Activated naive CD4-positive, alpha-beta T cell treated with anti-CD3 and anti-CD28 coated beads, Interleukin-2, amount 50 U/mL, for 72 hours (primary cell): ENCODE measurements around the gene DPEP2. TPM values are rescaled to one million over a fixed set of nuclear protein-coding genes. Genes with fewer than 3 reads are reported as not detected.
A peak's percentile ranks its signal among the peaks of the same experiment; 100 is the strongest.
"Not testable (repeated sequence)": the region's sequence is repeated elsewhere in the genome, so short reads cannot be mapped to it uniquely, and the experiment has no call there.

Source experiments
- ATAC-seq, 2 donors: fragments of 150-1000 bp; cut with Tn5 transposase; 2 replicates each; pipeline ENCODE4 v1.10.0; 2021; ENCODE audit warnings: mild to moderate bottlenecking in 2 of 2, moderate library complexity in 2 of 2
- DNase-seq, 2 donors: peaks; one replicate each; pipeline ENCODE4 v3.0.0; 2021 to 2022; ENCODE audit warnings: low spot score in 2 of 2
- H3K27ac Mint-ChIP-seq, 2 donors: one replicate each; pipeline ENCODE4 v1.8.0; 2022; ENCODE audit warnings: mild to moderate bottlenecking in 2 of 2, mixed read lengths in 2 of 2
- H3K36me3 Mint-ChIP-seq, 2 donors: one replicate each; pipeline ENCODE4 v1.8.0; 2022; ENCODE audit warnings: mixed read lengths in 2 of 2
- H3K9me3 Mint-ChIP-seq, 2 donors: one replicate each; pipeline ENCODE4 v1.8.0; 2022; ENCODE audit warnings: mixed read lengths in 2 of 2
- total RNA-seq, 2 donors: library from RNA; stranded (reverse); gene quantifications; one replicate each; pipeline ENCODE4 v1.2.3, GENCODE V29; 2022

DPEP2 gene, protein sequence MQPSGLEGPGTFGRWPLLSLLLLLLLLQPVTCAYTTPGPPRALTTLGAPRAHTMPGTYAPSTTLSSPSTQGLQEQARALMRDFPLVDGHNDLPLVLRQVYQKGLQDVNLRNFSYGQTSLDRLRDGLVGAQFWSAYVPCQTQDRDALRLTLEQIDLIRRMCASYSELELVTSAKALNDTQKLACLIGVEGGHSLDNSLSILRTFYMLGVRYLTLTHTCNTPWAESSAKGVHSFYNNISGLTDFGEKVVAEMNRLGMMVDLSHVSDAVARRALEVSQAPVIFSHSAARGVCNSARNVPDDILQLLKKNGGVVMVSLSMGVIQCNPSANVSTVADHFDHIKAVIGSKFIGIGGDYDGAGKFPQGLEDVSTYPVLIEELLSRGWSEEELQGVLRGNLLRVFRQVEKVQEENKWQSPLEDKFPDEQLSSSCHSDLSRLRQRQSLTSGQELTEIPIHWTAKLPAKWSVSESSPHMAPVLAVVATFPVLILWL
- total RNA-seq, result 1 to 10 TPM; 2.5 to 6.3 TPM

DNA sequence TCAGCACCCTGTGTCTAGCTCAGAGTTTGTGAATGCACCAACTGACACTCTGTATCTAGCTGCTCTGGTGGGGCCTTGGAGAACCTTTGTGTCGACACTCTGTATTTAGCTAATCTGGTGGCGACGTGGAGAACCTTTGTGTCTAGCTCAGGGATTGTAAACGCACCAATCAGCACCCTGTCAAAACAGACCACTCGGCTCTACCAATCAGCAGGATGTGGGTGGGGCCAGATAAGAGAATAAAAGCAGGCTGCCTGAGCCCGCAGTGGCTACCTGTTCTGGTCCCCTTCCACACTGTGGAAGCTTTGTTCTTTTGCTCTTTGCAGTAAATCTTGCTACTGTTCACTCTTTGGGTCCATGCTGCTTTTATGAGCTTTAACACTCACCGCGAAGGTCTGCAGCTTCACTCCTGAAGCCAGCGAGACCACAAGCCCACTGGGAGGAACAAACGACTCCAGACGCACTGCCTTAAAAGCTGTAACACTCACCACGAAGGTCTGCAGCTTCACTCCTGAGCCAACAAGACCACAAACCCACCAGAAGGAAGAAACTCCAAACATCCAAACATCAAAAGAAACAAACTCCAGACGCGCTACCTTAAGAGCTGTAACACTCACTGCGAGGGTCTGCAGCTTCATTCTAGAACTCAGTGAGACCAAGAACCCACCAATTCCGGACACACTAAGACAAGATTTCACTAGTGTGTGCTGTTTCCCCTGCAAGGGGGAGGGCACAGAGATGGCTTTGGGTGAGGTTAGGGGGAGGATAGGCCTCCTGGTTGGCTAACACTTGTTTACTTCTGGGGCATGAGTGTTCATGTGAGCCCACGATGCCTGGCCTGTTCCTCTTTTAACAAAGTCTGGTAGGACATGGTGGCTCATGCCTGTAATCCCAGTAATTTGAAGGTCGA, at the start of gene DPEP2:
Gene DPEP2, minus strand, starts transcription at position 706 of the 910 bp plus-strand sequence. CDS start 6,272 bp downstream, outside the sequence.
- H3K27ac Mint-ChIP-seq, result peak within 1 kb of the TSS; percentile 84 to 92
- DNase-seq (peak; percentile 53 to 67), ATAC-seq (peak; percentile 85 to 86)
- H3K36me3 Mint-ChIP-seq, H3K9me3 Mint-ChIP-seq: not testable (repeated sequence)

DNA sequence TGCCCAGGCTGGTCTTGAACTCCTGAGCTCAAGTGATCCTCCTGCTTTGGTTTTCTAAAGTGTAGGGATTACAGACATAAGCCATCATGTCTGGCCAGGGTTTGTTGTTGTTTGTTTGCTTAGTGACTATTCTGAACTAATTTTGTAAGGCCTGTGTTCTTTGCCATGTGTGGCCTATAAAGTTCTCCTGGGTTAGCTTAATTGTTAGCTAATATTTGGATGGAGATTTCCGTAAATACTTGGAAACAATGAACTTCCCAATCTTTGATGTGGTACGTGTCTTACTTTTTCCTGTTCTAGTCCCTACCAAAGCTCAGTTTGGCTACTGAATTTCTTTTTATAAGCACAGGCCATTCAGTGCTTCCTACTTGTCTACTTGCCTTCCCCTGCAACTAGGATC, 48.7 kb upstream of the DPEP2 start:
- no peak for DNase-seq
- Mint-ChIP-seq H3K9me3 (no peaks in the 10 kb centered on the region), H3K27ac (peak overlapping the region in 1 of 2 donors; percentile 72), H3K36me3 (peaks cover 9 to 10% of the 10 kb centered on the region in 2 donors)
- ATAC-seq, result no peak

DNA sequence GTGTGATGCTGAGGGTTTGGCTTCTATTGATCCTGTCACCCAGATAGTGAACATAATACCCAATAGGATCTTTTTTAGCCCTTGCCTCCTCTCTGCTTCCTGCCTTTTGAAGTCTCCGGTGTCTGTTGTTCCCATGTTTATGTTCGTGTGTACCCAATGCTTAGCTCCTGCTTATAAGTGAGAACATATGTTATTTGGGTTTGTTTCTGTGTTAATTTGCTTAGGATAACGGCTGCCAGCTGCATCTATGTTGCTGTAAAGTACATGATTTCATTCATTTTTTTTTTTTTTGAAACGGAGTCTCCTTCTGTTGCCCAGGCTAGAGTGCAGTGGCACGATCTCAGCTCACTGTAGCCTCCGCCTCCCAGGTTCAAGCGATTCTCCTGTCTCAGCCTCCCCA, 46.8 kb upstream of the DPEP2 start:
- Mint-ChIP-seq H3K9me3 (no peaks in the 10 kb centered on the region), H3K36me3 (peaks cover 0 to 10% of the 10 kb centered on the region in 2 donors), H3K27ac (peak overlapping the region in 1 of 2 donors; percentile 31)
- no peak for ATAC-seq
- no peak for DNase-seq

DNA sequence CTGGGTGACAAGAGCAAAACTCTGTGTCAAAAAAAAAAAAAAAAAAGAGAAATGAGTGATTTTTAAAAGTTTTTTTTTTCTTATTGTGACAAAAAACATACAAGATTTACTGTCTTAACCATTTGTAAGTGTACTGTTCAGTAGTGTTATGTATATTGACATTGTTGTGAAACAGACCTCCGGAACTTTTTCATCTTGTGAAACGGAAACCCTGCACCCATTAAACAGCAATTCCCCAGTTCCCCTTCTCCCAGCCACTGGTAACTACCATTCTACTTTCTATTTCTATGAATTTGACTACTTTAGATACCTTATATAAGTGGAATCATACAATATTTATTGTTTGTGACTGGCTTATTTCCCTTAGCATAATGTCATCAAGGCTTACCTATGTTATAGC, 42.5 kb upstream of the DPEP2 start:
- no peaks in the 10 kb centered on the region for H3K9me3 Mint-ChIP-seq
- ATAC-seq (no peak), DNase-seq (no peak)
- H3K27ac Mint-ChIP-seq, result no peak overlapping the region
- H3K36me3 Mint-ChIP-seq, result peaks cover 6% of the 10 kb centered on the region in 2 donors

DNA sequence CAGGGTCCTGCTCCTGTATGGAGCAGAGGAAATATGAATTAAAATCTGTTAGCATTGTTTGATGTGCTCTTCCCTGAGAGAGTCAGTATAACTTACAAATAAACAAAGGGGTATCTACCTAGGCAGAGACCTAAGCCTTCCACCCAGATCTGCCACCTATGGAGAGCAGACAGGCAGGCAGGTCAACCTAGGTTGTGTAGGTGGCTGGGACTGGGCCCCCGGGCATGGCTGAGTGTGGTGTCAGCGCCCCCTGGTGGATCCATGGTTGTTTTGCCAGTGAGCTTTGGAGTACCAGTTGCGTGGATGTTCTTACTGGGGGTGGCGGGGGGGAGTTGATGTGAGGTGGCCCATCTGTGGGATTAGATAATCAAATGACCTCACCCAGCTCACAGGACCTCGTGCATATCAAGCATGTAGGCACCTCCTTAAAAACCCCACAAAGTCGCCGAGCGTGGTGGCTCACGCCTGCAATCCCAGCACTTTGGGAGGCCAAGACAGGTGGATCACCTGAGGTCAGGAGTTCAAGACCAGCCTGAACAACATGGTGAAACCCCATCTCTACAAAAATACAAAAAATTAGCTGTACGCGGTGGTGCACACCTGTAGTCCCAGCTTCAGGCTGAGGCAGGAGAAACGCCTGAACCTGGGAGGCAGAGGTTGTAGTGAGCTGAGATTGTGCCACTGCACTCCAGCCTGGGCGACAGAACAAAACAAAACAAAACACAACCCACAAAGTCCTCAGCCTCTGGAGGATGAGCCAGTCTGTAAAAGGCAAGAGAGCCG, 41.4 kb upstream of the DPEP2 start:
- DNase-seq, result peak; percentile 86 to 92
- H3K36me3 Mint-ChIP-seq, result peaks cover 6% of the 10 kb centered on the region in 2 donors
- no peaks in the 10 kb centered on the region for H3K9me3 Mint-ChIP-seq
- peak; percentile 99 for ATAC-seq
- H3K27ac Mint-ChIP-seq, result peak overlapping the region in 1 of 2 donors; percentile 74

DNA sequence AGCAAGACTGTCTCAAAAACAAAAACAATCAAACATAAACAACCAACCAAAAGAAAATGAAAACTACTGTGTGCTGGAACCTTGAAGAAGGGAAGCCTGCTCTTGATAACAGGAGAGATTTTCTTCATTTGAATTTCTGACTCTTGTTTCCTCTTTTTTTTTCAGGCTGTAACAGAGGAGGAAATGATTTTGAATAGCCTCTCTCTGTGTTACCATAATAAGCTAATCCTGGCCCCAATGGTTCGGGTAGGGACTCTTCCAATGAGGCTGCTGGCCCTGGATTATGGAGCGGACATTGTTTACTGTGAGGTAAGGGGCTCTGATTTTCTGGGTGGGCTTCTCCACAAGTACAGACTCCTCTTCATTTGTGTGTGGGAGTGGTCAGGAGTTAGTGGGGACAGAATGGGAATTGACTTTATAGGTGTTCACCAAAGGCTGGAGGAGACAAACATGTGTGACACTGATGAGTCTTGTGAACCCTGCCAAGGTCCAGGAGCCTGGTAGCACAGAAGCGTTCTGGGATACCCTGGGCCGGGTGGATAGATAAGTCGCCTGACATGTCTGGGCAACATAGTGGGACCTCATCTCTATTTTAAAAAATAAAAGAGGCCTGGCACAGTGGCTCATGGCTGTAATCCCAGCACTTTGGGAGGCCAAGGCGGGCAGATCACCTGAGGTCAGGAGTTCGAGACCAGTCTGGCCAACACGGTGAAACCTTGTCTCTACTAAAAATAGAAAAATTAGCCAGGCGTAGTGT, 38.7 kb upstream of the DPEP2 start:
- ATAC-seq, result no peak
- peak overlapping the region in 1 of 2 donors; percentile 35 for H3K27ac Mint-ChIP-seq

DNA sequence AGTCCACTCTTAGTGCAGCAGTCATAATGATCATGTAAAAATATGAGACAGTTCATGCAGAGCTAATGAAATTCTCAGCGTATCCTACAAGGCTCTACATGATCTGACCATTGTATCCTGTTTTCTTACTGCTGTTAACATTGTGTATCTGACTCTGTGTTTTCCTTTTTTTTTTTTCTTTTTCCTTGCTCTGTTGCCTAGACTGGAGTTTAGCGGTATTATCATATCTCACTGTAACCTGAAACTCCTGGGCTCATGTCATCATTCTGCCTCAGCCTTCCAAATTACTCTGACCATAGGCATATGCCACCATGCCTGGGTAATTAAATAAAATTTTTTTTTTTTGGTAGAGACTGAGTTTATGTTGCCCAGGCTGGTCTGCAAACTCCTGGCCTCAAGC, 35.9 kb upstream of the DPEP2 start:
- H3K27ac Mint-ChIP-seq, result peak overlapping the region; percentile 38 to 41
- H3K36me3 Mint-ChIP-seq, result peaks cover 6% of the 10 kb centered on the region in 2 donors
- DNase-seq, result no peak
- no peak for ATAC-seq
- no peaks in the 10 kb centered on the region for H3K9me3 Mint-ChIP-seq

More for the DNA sequence above, 38.7 kb upstream of the DPEP2 start:
- Mint-ChIP-seq H3K36me3 (peaks cover 6% of the 10 kb centered on the region in 2 donors), H3K9me3 (no peaks in the 10 kb centered on the region)
- no peak for DNase-seq

DNA sequence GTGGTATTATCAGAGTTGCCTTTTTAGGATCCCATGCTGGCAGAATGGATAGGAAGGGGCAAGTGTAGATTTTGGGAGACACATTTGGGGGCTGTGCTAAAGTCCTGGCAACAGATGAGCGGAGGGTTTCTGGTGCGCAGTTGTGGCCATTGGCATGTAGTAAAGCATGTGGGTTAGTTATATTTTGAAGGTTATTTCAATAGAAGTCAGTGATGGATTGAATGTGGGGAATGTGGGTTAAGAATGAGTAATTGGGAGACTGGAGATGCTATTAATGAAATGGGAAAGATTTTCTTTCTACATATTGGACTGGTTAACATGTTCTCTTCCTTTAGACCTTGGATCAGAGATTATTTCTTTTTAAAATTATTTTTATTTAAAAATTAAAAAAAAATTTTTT, 33.8 kb upstream of the DPEP2 start:
- DNase-seq, result no peak
- Mint-ChIP-seq H3K27ac (no peak overlapping the region), H3K9me3 (no peaks in the 10 kb centered on the region), H3K36me3 (peaks cover 4 to 6% of the 10 kb centered on the region in 2 donors)
- ATAC-seq, result no peak

DNA sequence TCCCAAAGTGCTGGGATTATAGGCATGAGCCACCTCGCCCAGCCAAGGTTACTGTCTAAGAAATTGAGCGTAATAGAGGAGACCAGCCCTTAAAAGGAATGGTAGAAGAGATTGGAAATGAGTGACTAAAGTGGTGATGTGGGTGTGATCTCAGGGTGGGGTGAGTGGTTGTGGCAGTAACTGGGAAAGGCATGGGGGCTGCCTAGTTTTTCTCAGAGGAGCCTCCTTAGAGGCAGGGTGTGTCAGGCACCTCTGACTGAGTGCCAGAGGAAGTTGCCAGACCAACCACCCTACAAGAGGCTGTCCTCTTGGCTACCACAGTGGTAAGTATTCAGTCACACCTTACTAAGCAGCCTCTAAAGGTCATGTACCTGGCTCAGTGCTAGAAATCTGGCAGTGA, 32.7 kb upstream of the DPEP2 start:
- Mint-ChIP-seq H3K27ac (peak overlapping the region; percentile 64 to 90), H3K9me3 (no peaks in the 10 kb centered on the region), H3K36me3 (no peaks in the 10 kb centered on the region)
- ATAC-seq (peak; percentile 52 to 93), DNase-seq (no peak)

DNA sequence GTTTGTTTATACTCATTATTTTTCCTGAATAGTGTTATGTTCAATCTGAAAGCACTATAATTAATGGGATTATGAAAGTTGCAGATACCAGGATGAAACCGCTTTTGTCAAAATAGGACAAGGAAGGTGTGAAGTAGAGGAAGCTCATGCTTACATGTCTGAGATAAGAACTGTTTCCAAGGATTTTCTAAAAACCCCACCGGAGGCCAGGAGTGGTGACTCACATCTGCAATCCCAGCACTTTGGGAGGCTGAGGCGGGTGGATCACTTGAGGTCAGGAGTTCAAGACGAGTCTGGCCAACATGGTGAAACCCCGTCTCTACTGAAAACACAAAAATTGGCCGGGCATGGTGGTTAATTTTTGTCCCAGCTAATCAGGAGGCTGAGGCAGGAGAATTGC, 30.8 kb upstream of the DPEP2 start:
- not testable (repeated sequence) for H3K9me3 Mint-ChIP-seq, H3K36me3 Mint-ChIP-seq, ATAC-seq, DNase-seq
- H3K27ac Mint-ChIP-seq, result peak overlapping the region in 1 of 2 donors; percentile 22

DNA sequence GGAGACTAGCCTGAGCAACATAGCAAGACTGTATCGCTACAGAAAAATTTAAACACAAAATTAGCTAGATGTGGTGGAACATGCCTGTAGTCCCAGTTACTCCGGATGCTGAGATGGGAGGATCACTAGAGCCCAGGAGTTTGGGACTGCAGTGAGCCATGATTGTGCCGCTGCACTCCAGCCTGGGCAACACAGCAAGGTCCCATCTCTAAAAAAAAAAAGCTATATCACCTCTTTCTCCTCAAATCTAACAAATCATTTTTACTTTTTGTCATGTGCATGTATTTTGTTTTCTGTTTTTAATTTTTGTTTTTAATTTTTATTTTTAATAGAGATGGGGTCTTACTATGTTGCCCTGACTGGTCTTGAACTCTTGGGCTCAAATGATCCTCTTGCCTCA, 29.7 kb upstream of the DPEP2 start:
- no peak for DNase-seq
- Mint-ChIP-seq H3K9me3 (no peaks in the 10 kb centered on the region), H3K36me3 (peaks cover under 1% of the 10 kb centered on the region in 2 donors), H3K27ac (no peak overlapping the region)
- no peak for ATAC-seq

DNA sequence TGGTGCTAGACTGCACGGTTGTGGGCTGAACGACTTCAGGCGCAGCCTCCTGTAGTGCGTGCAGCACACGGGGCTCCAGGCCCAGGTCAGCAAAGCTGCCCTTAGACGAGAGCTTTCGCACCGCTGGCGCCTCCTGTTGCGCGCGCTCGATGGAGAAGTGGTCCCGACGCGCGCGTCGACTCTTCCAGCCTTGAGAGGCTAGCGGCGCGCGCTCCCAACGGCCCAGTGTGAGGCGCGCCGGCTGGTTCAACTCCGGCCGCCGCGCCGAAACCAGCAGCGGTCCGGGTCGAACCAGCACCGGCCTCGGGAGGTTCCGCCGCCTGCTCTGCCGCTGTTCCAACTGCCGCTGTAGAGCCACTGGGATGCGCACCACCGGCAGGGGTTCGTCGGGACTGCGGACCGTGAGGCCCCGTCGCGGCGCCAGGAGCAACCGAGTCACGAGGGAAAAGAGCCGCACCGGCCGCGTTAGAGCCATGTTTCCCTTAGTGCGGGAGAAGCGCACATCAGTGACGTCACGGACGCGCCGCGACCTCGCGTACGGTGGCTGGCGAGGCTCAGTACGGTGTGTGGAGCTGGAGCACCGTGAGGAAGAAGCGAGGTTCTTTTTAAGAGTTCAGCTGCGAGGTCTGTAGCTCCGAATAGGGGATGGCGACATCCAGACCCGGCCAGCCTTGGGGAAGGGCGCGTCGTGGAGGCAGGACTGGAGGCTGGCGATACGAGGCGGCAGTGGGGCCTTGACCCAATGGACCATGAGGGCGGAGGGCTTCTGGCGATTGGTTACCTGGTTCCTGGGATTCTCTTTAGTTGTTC, 23.6 kb upstream of the DPEP2 start, which contains the start of the genes DDX28 and DUS2:
Gene DDX28, minus strand, starts transcription at position 505 of the 810 bp plus-strand sequence. Its CDS starts 30 bp downstream, at position 475.
Gene DUS2, plus strand, starts transcription at position 557 of the 810 bp plus-strand sequence. CDS start 14,740 bp downstream, outside the sequence.
- DNase-seq (peak; percentile 93), ATAC-seq (peak; percentile 95)
- Mint-ChIP-seq H3K9me3 (no peaks in the 10 kb centered on the region), H3K36me3 (peaks cover 17 to 26% of the 10 kb centered on the region in 2 donors), H3K27ac (peak within 1 kb of the TSS; percentile 91 to 98)

DNA sequence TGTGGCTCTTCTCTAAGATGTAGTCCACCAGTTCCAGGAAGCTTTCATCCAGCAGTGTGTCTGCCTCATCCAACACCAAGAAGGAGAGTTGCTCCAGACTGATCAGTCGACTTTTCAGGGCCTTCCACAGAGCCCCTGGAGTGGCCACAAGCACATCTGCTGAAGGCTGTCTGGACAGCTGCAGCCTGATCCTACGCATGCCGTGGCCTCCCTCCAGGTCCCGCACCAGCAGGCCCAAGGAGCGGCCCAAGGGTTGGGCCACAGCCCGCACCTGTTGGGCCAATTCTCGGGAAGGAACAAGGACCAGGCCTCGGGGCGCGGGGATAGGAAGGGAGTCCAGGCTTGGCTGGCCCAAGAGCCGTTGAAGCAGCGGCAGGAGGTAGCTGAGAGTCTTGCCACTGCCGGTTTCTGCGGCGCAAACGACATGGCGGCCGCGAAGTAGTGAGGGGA, 23.0 kb upstream of the DPEP2 start:
- peak overlapping the region; percentile 91 to 96 for H3K27ac Mint-ChIP-seq
- peak in 1 of 2 donors; percentile 21 for DNase-seq
- ATAC-seq, result peak in 1 of 2 donors; percentile 12
- H3K9me3 Mint-ChIP-seq, result no peaks in the 10 kb centered on the region
- H3K36me3 Mint-ChIP-seq, result peaks cover 17 to 26% of the 10 kb centered on the region in 2 donors

DNA sequence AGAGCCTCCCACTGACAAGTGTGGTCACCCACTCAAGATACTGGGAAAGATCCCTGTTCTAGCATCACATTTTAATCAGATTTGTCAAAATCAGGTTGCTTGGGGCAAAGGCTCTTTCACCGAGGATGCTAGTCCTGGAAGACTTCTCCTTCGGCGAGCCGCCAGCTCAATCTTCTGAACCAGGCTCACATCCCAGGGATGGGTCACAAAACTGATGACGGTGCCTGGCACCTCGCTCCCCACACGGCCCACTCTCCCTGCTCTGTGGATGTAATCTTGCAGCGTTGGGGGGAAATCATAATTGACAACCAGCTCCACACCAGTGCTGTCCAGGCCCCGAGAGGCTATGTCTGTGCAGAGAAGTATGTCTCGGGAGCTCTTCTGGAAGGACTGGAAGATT, 22.2 kb upstream of the DPEP2 start:
- DNase-seq, result no peak
- ATAC-seq, result no peak
- H3K9me3 Mint-ChIP-seq, result no peaks in the 10 kb centered on the region
- H3K36me3 Mint-ChIP-seq, result peaks cover 17 to 26% of the 10 kb centered on the region in 2 donors
- peak overlapping the region; percentile 91 to 96 for H3K27ac Mint-ChIP-seq
